Measurements from ENCODE around the gene ASPSCR1. TPM values are rescaled to one million over a fixed set of nuclear protein-coding genes. Genes with fewer than 3 reads are reported as not detected.

ASPSCR1 gene
- total and polyA plus RNA-seq, 2 of the 8 experiments (the other 6 are each of a cell fraction or from before 2014, with no cell fraction given) = 33.3 to 43.7 TPM

- POLR2A ChIA-PET (ENCODE audit: partially characterized antibody) = interaction anchor here (0.6 to 2.8 kb wide), 9 partner anchors 17 to 78 kb away, joined by 3 to 10 read pairs (median 5); partner anchors contain the start of genes ASPSCR1, MAFG and PYCR1
- TF ChIP-seq RBBP5 (IDR thresholded peaks at IDR 0.05; ENCODE audit: borderline replicate concordance, low read depth, low read length) (no peak), HDAC2 (IDR thresholded peaks at IDR 0.05; ENCODE audit: borderline replicate concordance in 1 of 2, low read depth in 2 of 2, low read length in 2 of 2) (no peak), SIN3A (conservative IDR thresholded peaks at IDR 0.05 in 1 of 2, IDR thresholded peaks at IDR 0.05 in 1 of 2; ENCODE audit: low read depth in 1 of 2, low read length in 2 of 2) (no peak), MAX (IDR thresholded peaks at IDR 0.05) (no peak), ATF2 (IDR thresholded peaks at IDR 0.05; ENCODE audit: low read length) (no peak), CHD2 (IDR thresholded peaks at IDR 0.05; ENCODE audit: low read length) (no peak), SP4 (IDR thresholded peaks at IDR 0.05; ENCODE audit: low read length) (no peak), TAF1 (IDR thresholded peaks at IDR 0.05; ENCODE audit: low read depth, low read length) (no peak), FOSL1 (IDR thresholded peaks at IDR 0.05; ENCODE audit: insufficient read depth, low read depth, low read length) (no peak)
These were observed 23.0 kb upstream of the ASPSCR1 start for GRCh38 chr17:81954131-81955057.

More at GRCh38 chr17:81954131-81955057, 23.0 kb upstream of the ASPSCR1 start:
- CTCF ChIA-PET (ENCODE audit: partially characterized antibody) = interaction anchor here (1.0 to 2.0 kb wide), 8 partner anchors 13 to 218 kb away, joined by 3 to 8 read pairs (median 4); partner anchors contain the start of gene PYCR1
- Histone ChIP-seq H3K18ac (ENCODE audit: extremely low read depth, low read length) (no peak overlapping the region), H3K14ac (ENCODE audit: insufficient read length) (no peak overlapping the region), H3K4me3 (ENCODE audit: extremely low read depth in 1 of 4, insufficient read depth in 2 of 4, low read depth in 3 of 4, low read length in 4 of 4) (no peak overlapping the region), H3K9me3 (ENCODE audit: insufficient read depth in 2 of 2, low read depth in 1 of 2, low read length in 1 of 2) (no peaks in the 10 kb centered on the region), H2BK20ac (ENCODE audit: low read length) (no peak overlapping the region), H4K5ac (ENCODE audit: insufficient read length, low read depth, low read length) (no peak overlapping the region), H4K8ac (ENCODE audit: extremely low read depth, insufficient read depth, low read length) (no peak overlapping the region; the same call in none of the 2 replicates), H2BK120ac (replicated peaks; ENCODE audit: low read depth, low read length) (no peak overlapping the region), H2BK5ac (ENCODE audit: low read depth, low read length) (no peak overlapping the region), H3K27ac (ENCODE audit: low read depth, low read length) (no peak overlapping the region), H2BK15ac (ENCODE audit: low read length) (no peak overlapping the region), H2AFZ (ENCODE audit: low read length) (no peak overlapping the region), H3K79me1 (ENCODE audit: low read depth, low read length) (no peaks in the 10 kb centered on the region), H3K4ac (replicated peaks; ENCODE audit: insufficient read length, low read depth, low read length) (no peak overlapping the region), H2AK5ac (ENCODE audit: low read depth, low read length) (no peak overlapping the region), H3K36me3 (ENCODE audit: control insufficient read depth in 2 of 4, insufficient read depth in 4 of 4, low read length in 3 of 4) (no peaks in the 10 kb centered on the region), H3K23me2 (ENCODE audit: low read depth, low read length) (no peaks in the 10 kb centered on the region), H4K20me1 (replicated peaks in 1 of 2; ENCODE audit: control insufficient read depth in 1 of 2, insufficient read depth in 2 of 2, low read length in 2 of 2) (no peaks in the 10 kb centered on the region), H3K9ac (replicated peaks in 1 of 4; ENCODE audit: extremely low read depth in 1 of 4, low read depth in 3 of 4, low read length in 3 of 4) (no peak overlapping the region), H3K4me2 (ENCODE audit: insufficient read depth in 1 of 2, low read depth in 2 of 2, low read length in 2 of 2) (no peak overlapping the region), H4K91ac (replicated peaks; ENCODE audit: insufficient read length, low read length) (no peak overlapping the region), H2BK12ac (ENCODE audit: low read depth, low read length) (no peak overlapping the region), H3K56ac (replicated peaks; ENCODE audit: insufficient read length, low read depth, low read length) (no peak overlapping the region), H3K4me1 (replicated peaks in 1 of 4; ENCODE audit: control insufficient read depth in 3 of 4, insufficient read depth in 4 of 4, low read length in 3 of 4) (peaks cover 0 to 2% (median 0%) of the 10 kb centered on the region in 4 experiments; a peak in 1 of 7 replicates), H3K27me3 (replicated peaks in 1 of 4; ENCODE audit: control insufficient read depth in 3 of 4, extremely low read depth in 1 of 4, insufficient read depth in 3 of 4, low read length in 3 of 4) (peaks cover 17 to 39% (median 19%) of the 10 kb centered on the region in 4 experiments), H3K79me2 (ENCODE audit: control insufficient read depth in 1 of 2, insufficient read depth in 2 of 2, low read length in 2 of 2) (no peaks in the 10 kb centered on the region), H3K23ac (ENCODE audit: insufficient read length) (no peak overlapping the region)
- DNase-seq (ENCODE audit: low read depth in 1 of 2, low spot score in 2 of 2) (no peak), FAIRE-seq (no peak)
- 85% methylated on average over 18 of the region's 19 CpGs; no CpG with 5 or more reads in 1 of the 2 experiments for WGBS, 2 experiments (ENCODE audit: extremely low coverage in 1 of 2, insufficient coverage in 1 of 2, insufficient read length in 1 of 2, insufficient replicate concordance in 2 of 2, low coverage in 1 of 2, low lambda C conversion rate in 2 of 2, missing lambda C conversion rate in 1 of 2)
